Right kidney (tissue), 1 donor: ENCODE data around the gene CLDN10.
"Not testable (repeated sequence)": the region's sequence is repeated elsewhere in the genome, so short reads cannot be mapped to it uniquely, and the experiment has no call there.

ENCODE experiments used
- DNase-seq: peaks from one replicate; pipeline ENCODE4 v3.0.0-alpha.2; 2016

The CLDN10 gene

DNA sequence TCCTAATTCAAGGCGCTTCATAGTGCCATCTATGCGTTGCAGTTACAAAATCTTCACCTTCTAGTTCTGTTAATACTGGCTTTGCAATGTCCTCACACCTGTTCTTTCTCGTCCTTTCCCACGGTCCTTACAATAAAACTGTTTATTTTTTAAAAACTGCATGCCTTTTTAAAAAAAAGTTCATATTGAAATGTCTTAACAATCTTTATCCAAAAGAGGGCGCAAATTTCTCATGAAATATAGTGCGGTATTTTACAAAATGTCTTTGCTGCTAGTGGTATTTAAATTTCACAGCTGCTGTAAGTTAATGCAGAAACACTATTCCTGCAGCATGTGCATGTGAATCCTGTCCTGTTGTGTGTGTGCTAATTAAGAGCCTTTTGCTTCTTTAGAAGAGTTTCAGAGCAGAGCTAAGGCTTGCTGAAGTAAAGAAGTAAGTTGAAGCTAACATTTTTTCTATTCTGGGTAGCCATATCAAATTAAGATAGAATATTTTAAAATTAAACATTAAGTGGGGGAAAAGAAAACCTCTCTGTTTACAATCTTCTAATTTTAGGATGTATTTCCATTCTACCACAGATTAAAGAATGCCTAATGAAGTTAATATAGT lies 15.8 kb upstream of the CLDN10 start:
- no peak for DNase-seq

GRCh38 chr13:95540888-95541287 lies 11.6 kb upstream of the CLDN10 start:
- DNase-seq: no peak

GRCh38 chr13:95541308-95541707 lies 11.2 kb upstream of the CLDN10 start:
- no peak for DNase-seq

DNA sequence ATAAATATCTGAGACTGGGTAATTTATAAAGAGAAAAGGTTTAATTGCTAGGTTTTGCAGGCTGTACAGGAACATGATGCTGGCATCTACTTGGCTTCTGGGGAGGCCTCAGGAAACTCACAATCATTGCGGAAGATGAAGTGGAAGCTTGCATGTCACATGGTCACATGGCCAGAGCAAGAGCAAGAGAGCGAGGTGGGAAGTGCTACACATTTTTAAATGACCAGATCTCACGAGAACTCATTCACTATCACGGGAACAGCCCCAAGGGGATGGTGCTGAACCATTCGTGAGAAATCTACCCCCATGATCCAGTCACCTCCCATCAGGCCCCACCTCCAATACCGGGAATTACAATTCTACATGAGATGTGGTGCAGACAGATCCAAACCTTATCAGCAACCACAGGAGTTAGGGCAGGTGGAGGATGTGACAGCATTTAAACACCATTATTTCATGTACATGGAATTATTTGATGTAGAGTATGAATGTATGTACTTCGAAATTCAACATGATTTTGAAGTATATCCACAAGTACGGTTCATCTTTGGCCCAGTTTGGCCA lies 10.5 kb upstream of the CLDN10 start:
- DNase-seq: no peak

- DNase-seq: no peak
These were observed 8.2 kb upstream of the CLDN10 start for GRCh38 chr13:95544293-95544692.

- DNase-seq: no peak
These were observed 5.6 kb upstream of the CLDN10 start for GRCh38 chr13:95546919-95547318.

DNA sequence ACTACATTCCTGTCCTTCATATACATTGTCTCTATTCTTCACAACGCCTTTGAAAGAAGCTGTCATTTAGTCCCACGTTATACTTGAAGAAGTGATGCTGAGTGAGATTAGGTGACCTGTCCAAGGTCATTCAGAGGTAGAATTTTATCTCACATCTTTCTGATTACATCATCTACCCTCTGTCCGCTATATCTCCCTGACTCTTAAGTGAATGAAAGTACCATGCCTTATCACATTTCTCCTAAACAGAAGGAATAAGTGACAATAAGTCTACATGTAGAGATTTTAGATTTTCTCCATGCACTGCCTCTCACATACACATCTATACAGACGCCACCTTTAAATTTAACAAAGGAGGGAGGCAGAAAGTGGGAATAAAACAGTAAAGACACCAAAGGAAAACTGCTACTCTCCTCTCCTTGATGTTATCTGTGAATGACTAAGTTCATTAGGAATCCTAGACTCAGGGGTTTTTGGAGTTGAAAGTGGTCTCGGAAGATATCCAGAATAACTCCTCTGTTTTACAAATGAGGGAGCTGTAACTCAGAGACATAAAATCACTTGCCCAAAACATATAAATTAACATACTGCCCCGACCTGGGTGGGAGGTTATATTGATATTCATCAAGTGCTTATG lies 4.9 kb upstream of the CLDN10 start:
- no peak for DNase-seq

DNA sequence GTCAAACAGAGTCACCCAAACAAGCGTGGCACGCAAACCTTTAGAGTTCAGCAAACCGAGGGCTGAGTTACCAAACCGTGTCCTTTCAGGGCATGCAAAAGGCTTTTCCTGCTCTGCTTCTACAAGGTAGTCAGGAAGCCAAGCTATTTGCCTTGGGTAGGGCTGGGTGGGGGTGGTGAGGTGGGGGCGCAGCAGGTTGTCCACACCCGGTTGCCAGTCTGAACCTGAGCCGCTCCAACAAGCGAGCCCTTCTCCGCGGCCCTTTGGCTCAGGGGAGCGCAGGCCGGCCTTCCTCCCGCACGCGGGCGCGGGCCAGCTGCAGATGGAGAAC lies 347 bp upstream of the CLDN10 start:
- no peak for DNase-seq

DNA sequence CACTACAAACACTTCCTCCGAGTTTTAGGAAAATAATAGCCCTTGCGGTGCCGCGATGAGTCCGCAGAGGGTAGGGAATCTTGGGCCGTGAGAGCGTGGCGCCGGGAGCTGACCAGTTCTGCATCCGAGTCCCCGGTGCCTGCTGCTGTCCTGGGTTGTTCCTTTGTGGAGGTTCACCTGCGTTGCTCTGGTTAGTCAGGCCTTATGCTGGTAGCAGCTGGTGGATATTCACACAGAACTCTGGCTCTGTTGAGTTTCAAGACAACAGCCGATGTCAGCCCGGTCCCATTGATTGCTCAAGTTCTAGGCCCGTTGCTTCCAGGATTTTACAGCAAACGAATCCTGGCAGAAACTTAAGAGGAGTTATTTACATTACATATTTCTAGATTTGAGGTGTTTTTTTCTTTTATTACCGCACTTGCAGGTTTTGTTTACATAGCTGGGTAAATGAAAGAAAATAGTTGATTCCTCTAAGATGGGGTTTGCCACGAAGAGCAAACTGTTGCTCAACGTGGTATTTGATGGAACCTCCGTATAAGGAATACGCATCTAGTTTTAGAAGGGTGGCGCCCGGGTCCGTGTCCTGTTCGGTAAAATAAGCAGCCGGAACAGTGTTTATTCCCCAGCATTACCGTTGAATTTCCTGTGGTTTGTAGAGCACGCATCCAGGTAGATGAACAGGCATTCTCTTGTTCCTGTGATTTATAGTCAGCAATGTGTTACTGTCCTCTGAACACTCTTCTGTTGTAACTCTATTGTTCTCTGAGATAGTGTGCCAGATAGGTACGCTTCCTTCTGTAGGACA lies 1.3 kb downstream of the CLDN10 start:
- peak; percentile 34 for DNase-seq

- DNase-seq: no peak
These were observed 4.5 kb downstream of the CLDN10 start for GRCh38 chr13:95557013-95557412.

GRCh38 chr13:95559100-95559499 lies 6.6 kb downstream of the CLDN10 start:
- DNase-seq: no peak

GRCh38 chr13:95560387-95560786 lies 7.9 kb downstream of the CLDN10 start:
- no peak for DNase-seq

- DNase-seq: no peak
These were observed 11.6 kb downstream of the CLDN10 start for GRCh38 chr13:95564091-95564490.

- DNase-seq: no peak
These were observed 12.3 kb downstream of the CLDN10 start for GRCh38 chr13:95564733-95565291.

GRCh38 chr13:95565758-95566157 lies 13.2 kb downstream of the CLDN10 start:
- not testable (repeated sequence) for DNase-seq

- DNase-seq: no peak
These were observed 15.6 kb downstream of the CLDN10 start for GRCh38 chr13:95568131-95568530.

GRCh38 chr13:95570016-95570415 lies 17.5 kb downstream of the CLDN10 start:
- no peak for DNase-seq

DNA sequence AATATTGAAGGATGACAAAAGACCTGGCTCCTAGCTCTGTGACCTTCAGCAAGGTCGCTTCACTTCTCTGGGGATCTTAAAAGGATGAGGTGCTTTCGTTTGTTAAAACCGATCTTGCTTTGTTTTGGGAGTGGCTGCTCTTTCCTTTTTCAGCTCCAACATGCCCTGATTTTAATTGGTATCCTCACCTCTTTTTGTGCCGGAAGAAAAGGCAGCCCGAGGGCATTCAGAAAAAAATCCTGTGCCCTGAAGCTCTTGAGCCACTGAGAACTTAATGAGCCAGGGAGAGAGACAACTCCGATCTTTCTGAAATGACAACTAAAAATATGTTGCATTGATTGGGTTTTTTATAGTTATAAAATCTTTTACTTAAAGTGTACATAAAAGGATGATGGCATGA lies 19.4 kb downstream of the CLDN10 start:
- DNase-seq: no peak

- no peak for DNase-seq
These were observed 20.7 kb downstream of the CLDN10 start for GRCh38 chr13:95573221-95573620.

DNA sequence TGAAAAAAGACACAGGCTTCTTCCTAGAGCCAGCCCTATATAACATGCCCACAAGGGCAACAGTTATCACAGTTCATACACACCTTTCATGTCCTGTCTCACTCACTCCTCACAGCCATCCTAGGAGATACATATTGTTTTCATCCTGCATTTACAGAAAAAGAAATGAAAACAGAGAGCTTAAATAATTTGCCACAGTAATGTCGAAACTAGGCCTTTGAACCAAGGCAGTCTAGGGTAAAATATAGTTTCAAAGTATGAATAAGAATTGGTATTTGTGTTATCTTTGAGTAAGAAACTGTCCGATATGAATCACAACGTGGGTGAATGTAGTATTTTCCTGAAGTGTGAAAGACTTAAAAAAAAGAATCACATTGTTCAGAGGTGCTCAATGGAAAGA lies 26.8 kb downstream of the CLDN10 start:
- DNase-seq: no peak

GRCh38 chr13:95585867-95586266 lies 33.3 kb downstream of the CLDN10 start:
- no peak for DNase-seq

- no peak for DNase-seq
These were observed 35.6 kb downstream of the CLDN10 start for GRCh38 chr13:95588134-95588533.

- DNase-seq: no peak
These were observed 36.2 kb downstream of the CLDN10 start for GRCh38 chr13:95588721-95589120.
